Stimulated activated CD8-positive, alpha-beta memory T cell treated with anti-CD3 and anti-CD28 coated beads, Interleukin-4, amount 100 ng/mL, for 1 hour (primary cell): ENCODE results near the gene ANKRD50.

ENCODE experiments used
- DNase-seq, 2 donors: peaks; one replicate each; pipeline ENCODE4 v3.0.0-alpha.2; 2020; ENCODE audit warnings: low read depth in 2 of 2, low spot score in 1 of 2

The ANKRD50 gene

DNA sequence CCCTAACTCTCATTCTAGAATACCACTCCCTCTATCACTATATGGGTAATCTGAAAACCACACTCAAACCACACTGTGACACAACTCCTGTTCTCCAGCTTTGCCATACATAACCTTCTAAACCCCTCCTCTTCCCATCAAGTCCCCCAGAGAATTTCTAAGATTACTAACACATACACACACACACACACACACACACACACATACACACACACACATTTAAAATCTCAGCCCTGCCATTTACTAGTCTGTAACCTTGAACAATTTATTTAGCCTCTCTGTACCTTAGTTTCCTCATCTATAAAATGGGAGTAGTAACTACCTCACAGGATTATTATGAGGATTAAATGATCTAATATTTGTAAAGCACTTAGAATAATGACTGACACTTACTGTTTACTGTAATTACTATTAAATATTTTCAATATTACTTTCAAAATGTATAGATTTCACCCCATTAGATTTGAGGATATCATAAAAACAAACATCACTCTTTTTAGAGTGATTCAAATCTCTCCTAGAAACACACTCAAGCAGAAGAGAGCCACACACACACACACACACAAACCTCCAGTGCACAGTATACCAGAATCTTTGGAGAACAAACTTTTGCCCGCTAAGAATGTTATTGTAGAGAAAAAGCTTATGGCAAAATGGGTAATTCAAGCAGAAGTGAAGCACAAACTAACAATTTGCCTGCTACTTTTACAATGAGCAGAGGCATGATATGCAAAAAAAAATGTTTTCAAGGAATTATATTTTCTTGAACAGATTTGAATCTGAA is 3.8 kb downstream of the ANKRD50 start:
- DNase-seq = no peak

DNA sequence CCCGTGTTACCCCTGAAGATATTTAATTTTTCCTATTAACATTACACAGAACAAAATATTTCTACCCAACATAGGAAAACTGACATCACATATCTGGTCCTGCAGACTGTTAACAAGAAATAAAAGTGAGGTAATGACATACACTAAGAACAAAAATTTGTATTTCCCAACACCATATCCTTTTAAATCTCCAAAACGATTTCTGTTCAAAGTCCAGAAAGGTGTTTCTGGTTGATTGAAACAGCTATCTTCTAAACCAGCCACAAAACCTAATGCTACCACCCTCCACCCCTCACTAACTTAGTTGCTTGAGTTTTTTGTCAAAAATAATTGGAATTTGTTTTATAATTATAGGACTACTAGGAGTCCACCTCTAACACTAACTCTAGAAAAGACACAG is 7.1 kb downstream of the ANKRD50 start:
- no peak for DNase-seq

DNA sequence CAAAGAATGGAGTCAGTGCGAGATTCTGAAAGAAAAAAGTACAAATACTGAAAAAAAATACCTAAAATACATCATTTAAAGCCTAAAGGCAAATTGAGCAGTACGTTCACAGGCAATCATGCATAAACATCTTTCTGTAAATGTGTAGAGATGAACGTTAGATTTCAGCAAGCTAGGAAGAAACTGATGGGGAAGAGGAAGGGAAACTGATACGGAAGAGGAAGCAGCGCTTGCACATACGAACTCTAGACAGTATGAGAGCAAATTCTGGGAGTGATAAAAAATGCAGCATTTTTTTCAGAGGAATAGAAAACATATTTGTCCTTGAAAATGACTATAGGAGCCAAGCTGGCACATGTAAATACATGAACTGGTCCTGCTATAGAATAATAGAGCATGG is 9.4 kb downstream of the ANKRD50 start:
- no peak for DNase-seq

DNA sequence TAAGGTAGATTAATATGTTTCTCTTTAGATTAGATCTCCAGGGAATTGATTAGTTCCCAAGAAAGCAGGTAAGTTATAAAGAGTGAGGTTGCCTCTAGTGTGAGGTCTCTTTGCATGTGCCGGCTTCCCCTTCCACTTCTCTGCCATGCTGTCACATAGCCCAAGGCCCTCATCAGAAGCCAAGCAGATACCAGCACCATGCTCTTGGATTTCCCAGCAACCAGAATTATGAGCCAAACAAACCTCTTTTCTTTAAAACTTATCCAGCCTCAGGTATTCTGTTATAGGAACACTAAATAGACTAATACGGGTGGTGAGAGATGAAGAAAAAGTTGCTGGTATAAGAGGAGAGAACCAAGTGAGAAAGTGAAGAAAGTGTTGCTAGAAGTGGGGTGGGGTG is 15.1 kb downstream of the ANKRD50 start:
- DNase-seq = no peak

DNA sequence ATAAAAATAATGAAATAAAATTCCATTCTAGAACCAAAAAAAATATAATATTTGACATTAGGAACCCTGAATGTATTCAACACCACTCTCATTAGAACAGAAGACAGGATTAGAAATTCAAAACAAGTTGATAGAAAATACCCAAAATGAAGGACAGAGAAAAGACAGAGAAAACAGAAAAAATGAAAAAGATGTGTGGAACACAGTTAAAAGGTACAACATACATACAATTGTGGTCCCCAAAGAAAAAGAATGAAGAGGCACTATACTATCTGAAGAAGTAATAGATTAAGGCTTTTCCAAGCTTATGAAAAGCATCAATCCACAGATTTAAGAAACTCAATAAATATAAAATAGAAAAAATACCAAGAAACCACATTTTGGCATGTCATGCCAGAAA is 16.4 kb downstream of the ANKRD50 start:
- no peak for DNase-seq

DNA sequence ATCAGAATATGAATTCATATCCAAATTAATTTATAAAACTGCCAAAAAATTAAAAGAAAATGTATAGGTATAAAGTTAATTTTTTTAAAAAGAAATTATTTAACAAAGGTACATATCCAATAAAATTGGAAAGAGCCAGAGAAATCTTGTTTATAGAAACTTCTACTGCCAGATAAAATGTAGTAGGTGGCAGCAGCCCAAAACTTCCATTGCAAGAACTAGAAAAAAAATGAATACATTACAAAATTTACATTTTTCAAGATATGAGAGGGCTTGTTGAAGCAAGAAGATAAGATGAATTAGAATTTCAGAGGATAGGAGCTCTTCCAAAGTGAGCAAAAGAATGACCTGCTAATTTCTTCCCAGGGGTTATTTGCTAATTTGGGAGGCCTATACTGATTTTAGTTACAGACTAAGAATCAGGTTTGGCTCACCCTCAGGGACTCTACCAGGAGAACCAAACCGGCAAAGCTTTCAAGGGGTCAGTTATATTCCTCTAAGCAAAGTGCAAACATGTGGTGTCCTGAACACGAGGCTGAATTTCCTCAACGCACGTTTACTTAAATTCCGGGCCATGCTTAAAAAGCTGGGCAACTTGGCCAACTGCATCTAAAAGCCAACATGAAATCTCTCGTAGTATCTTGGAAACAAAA is 17.5 kb downstream of the ANKRD50 start:
- no peak for DNase-seq

DNA sequence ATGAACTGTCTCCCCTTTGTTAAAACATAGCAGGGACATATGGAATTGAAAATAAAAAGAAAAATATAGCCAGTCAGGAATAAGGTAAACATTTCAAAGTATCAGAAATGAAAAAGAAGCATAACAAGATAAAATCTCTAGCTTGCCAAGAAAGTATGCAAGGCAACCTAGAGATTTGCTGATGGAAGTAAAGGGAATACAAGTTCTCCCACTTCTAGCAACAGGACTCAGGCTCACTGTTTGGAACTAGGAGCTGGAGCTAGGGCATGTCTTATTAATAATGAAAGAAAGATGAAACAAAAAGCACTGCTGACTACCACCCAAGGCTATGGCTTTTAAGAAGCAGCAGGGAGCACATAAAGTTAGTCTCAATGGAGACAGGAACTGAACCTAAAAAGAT is 18.2 kb downstream of the ANKRD50 start:
- DNase-seq = no peak

DNA sequence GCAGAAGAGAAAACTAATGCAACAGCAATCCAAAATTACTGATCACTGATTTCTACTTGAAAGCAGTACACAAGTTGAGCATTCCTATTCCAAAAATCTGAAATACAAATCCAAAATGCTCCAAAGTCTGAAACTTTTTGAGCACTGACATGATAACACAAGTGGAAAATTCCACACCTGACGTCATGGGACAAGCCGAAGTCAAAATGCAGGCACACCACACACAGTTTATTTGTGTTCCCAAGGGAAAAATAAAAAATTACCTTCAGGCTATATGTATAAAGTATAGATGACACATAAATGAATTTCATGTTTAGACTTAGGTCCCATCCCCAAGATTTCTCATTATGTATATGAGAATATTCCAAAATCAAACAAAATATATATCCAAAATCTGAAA is 20.7 kb downstream of the ANKRD50 start:
- no peak for DNase-seq

DNA sequence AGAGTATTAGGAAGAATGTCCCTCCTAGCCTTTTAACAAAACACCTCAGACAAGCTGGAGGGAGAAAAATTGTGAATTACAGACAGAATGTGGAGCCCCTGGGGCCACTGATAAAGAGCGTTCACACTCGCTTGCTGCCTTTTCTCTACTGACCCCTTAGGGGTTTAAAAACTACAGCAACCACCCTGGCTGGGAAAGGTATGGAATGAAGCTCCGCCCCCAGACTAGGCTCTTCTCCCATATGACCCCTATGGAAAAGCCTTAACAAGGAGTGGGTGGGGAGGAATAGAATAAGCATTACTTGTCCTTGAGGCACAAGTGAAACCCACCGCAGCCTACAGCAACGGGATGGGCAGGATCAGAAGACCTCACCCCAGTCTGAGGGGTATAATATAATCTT is 26.3 kb downstream of the ANKRD50 start:
- no peak for DNase-seq

DNA sequence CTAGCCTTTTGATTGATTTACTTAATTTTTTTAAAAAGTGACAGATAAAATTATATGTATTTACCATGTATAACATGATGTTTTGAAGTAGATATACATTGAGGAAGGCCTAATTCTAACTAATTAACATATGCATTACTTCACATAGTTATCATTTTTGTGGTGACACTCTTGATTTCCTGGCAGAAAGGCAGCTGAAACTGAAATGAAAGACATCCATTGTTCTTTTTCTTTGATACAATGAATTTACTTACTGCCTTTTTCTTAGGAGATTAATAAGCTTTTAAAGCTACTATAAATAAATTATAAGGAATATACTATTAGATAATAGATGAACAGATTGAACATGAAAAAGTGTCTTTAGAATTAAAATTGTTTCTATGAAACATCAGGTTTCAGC is 26.7 kb downstream of the ANKRD50 start:
- DNase-seq = no peak

DNA sequence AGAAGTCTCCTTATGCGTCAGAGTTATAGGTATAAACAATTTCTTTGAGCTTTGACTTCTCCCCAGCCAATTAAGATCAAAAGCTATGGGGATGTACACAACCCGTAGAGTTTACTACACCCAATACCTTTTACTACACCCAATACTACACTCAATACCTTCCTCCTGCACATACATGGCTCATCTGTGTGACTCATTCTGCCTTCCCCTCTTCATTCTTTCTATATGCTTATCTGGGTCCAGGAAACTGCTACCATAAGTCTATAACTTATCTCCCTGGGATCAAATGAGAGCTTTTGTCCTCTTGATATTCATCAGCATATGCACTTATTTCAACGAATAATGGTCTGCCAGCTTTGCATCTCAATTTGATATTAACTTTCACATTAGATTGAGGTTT is 28.2 kb downstream of the ANKRD50 start:
- no peak for DNase-seq

DNA sequence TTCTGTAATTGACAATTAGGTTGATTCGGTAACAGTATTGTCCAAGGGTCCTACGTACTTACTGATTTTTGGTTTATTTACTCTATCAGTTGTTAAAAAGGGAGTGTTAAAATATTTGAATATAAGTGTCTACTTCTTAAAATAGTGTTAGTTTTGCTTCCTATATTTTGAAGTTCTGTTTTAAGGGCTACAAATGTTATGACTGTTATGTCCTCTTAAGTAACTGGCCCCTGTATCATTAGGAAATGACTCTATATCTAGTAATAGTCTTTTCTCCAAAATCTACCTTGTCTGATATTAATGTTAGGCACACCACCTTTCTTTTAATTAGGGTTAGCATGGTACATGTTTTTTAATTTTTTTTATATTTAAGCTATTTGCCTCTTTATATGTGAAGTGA is 30.1 kb downstream of the ANKRD50 start:
- DNase-seq = no peak

DNA sequence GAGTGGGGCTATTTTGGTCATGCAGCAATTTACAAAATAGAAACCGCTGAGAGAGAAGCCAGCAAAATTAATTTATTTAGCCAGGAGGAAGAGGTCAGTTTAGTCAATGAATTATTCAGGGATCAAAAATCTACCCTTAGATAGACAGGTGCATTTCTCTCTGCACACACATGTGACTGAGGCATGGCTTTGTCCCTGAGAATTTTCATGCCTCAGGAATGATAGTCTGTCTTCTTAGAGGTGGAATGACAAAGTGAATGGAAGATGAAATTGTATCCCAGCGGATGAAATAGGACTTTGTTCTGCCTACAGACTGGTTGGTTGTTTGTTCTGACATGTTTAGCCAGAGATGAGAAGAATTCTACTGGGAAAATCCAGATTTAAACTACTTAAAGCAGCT is 46.0 kb downstream of the ANKRD50 start:
- no peak for DNase-seq

DNA sequence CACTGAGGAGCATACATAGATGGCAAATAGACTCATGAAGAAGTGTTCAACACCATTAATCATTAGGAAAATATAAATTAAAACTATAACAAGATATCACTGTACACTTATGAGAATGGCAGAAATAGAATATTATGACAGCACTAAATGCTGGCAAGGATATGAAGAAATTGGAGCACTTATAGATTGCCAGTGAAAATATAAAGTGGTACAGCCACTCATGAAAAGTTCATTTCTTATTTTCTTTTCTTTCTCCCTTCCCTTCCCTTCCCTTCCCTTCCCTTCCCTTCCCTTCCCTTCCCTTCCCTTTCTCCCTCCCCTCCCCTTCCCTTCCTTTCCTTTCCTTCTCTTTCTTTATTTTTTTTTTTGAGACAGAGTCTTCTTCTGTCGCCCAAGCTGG is 53.7 kb downstream of the ANKRD50 start:
- DNase-seq = no peak

DNA sequence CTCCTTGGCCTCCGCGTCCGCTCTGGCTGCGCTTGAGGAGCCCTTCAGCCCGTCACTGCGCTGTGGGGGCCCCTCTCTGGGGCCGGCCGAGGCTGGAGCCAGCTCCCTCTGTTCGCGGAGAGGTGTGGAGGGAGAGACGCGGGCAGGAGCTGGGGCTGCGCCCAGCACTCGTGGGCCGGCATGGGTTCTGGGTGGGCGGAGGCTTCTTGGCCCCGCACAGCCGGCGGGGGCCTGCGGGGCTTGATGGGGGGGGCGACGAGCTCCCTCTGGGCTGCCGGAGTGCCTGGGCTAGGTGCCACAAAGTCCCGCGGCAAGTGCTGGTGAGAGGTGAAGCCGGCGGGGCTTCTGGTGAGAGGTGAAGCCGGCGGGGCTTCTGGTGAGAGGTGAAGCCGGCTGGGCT is 61.9 kb downstream of the ANKRD50 start:
- no peak for DNase-seq

DNA sequence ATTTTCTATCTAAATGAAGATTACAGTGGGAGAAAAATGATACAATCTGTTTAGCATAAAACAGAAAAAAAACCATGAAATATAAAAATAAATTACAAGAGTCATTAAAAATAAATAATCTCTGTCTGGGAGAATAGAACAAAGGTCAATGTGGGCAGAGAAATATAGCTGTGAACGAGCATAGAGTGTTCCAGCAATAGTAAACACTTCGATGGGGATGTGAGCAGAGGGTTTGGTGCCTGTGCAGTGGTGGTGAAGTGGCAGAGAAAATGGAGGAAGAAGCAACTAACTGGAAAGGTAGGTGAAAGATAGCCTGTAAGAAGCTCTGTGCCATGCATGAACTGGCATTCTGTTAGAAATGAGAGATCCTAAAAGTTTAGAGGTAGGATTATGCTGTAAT is 64.9 kb downstream of the ANKRD50 start:
- DNase-seq = no peak

DNA sequence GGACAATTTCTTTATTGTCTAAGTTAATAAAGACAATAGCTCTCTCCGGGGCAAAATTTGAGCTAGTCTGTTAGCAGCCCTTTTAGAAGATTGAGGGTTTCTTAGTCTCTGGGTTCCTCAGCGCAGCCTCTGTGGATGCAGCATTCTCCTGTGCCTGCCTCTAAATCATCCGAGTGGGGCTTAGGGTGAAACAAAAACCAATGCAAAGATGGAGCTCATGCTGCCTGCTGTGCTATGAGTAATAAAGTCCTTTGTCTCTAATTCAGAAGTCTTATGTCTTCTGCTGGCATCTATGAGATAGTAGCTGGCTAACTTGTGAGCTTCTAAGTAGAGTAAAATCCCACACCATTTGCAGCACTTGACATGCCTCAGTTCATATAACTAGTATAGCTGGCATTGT is 67.9 kb downstream of the ANKRD50 start:
- no peak for DNase-seq

DNA sequence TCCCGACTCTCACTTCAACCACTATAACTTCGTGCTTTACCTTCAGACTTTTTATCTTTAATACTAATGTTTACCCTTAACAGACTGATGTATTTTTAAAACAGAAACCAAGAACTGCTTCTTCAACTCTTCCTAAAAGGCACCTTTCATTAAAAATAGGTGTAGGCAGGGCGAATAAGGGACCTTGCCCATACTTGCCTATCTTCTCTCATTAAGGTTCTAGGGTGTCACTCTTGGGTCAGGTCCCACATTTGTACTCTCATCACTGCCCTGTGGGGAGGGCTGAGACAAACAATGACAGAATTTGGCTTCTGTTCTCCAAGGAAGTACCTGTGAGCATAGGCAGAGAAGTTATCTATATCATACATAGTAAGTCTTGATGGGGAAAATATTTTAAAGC is 69.7 kb downstream of the ANKRD50 start:
- no peak for DNase-seq

DNA sequence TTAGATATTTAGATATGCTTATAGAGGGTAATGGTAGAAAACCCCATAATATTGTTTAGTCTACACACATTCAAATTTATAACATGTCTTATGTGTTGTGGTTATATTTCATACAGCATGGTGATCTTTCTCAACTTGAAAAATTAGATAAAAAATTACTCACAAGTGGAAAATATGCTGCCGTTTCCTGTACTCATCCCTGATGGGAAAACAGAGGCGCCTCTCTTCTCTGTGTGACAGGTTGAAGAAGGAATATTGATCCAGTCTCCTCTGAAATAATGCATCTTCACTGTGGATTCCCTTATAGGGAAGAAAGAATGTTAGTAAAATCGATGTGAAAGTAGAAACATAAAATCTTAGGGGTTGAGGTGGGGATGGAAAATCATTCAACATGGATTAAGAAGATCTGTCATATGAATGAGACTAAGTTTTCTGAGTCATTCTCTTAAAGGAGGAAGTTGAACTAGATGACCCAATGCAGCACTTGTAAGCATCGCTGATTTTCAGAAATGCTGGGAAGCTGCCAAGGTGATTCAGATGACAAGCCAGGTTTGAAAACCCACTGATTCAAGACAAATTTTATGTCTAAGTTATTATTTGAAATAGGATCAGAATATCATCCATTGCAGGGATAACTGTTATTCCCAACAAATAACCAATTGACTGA is 70.7 kb downstream of the ANKRD50 start:
- DNase-seq = no peak

DNA sequence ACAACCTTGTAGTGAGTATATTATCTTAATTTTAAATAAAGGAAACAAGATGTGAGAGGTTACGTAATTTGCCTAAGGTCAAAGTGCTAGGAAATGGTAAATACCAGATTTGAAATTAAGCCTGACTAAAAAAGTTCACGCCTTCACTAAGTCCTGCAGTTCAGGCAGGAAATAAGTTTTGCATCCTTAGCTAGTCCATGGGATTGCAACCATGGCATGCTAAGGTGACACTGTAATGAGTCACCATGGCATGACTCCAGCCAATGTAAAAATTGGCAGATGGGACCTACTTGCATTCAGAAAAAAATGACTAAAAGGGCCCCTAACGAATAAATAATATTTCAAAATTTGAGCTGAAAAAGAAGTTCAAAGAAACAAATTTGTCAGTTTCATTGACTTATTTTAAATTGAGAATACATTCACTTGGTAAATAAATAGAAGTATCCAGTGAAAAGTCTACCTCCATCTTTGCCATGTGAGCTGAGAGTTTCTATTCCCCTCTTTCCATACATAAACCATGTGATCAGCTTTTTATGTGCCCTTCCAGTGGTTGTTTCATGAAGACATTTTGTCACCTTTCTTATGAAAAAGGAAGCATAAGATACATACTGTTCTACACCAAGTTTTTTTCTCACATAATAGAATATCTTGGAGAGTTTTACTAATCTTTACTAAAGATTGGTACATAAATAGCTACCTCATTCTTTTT is 72.4 kb downstream of the ANKRD50 start:
- DNase-seq = no peak

DNA sequence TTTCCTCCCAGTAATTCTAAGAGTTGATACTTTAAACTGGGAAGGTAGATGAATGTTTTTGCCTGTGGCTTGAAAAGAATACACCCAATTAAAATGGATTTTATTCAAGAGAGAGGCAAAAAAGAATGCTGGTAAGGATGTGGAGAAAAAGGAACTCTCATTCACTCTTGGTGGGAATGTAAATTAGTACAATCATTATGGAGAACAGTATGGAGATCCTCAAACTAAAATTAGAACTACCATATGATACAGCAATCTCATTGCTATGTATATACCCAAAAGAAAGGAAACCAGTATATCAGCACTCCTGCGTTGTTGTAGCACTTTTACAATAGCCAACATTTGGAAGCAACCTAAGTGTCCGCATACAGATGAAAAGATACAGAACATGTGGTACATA is 75.2 kb downstream of the ANKRD50 start:
- no peak for DNase-seq

DNA sequence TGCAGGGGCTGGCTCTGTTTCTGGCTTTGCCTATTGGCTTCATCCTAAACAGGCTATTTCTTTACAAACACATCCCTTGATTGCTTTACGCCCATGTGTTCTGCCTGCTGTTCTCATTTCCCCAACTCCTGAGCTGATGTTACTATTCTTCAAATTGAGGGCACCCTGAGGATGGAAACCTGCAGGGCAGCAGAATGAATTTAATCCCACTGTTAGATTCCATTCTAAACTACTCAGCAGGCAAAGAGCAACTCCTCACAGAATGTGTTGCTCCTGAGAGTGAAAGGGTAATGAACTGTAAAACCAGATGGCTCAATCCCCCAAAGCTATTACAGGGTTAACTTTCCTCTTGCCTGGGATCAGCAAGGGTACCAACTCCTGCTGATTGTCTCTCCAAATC is 75.7 kb downstream of the ANKRD50 start:
- DNase-seq = no peak
